Measurements from ENCODE around the gene GRB14.
"Not testable (repeated sequence)": the region's sequence is repeated elsewhere in the genome, so short reads cannot be mapped to it uniquely, and the experiment has no call there.

GRB14 gene

GRCh38 chr2:164474873-164475272, 146.4 kb downstream of the GRB14 start:
- DNase-seq = no peak

DNA sequence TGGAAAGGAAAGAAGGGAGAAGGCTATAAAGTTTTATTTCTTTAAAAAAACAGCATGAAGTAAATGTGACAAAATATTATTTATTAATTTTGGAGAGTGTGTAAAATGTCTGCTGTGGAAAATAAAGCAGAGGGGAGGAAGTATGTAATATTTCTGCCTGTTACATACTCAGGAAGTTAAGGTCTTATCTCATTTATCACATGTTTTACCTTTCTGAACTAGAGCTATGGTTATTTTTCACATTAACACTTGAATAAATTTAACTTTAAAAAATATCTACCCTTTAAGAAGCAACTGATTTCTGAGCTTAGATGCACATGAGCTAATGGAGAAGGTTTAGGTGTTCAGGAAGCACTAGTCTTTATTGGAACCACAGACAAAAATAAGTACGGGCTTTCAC, 148.3 kb downstream of the GRB14 start:
- DNase-seq = no peak

DNA sequence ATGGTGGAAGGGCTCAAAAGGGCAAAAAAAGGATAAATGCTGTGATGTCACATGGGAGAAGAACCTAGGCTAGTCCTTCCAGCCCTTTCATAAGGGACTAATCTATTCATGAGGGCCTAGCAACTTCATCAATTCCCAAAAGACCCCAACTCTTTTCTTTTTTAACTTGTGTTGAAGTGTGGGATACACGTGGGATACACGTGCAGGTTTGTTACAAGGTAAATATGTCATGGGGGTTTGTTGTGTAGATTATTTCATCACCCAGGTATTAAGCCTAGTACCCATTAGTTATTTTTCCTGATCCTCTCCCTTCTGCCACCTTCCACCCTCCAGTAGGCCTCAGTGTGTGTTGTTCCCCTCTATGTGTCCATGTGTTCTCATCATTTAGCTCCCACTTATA, 156.2 kb downstream of the GRB14 start:
- not testable (repeated sequence) for DNase-seq

DNA sequence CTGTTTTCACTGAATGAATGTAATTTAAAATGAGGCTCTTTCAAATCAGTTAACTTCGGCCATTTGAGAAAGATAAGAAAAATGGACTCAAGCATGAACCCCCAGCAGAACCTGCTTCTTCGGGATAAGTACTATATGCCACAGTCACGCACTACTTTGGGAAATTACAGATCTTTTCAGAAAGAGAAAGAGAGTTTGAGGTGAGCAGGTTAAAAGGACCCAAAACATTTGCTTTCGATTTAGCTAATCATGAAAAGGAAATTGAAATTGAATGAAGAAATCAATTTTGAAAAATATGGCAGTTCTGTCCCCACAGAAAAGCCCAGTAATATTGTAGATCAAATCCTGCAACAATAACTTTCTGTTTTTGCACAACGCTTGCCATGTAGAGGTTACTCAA, 156.9 kb downstream of the GRB14 start:
- DNase-seq = no peak

DNA sequence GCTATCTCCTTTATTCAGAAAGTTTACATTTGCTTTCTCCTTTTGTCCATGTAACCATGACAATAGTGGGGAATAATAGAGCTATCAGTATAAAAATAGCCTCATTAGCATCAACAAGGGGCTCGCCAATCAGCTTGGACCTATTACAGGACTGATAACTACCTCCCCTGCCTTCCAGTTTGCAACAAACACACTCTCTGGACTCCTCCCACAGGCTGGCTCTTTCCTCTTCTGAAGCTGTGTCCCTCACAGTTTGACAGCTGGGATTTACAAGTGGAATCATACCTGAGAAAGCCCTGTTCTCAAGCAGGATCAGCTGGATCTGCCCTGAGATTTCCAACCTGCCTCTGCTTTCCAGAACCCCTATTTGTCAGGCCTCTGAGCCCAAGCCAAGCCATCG, 162.5 kb downstream of the GRB14 start:
- DNase-seq = peak; percentile 50

DNA sequence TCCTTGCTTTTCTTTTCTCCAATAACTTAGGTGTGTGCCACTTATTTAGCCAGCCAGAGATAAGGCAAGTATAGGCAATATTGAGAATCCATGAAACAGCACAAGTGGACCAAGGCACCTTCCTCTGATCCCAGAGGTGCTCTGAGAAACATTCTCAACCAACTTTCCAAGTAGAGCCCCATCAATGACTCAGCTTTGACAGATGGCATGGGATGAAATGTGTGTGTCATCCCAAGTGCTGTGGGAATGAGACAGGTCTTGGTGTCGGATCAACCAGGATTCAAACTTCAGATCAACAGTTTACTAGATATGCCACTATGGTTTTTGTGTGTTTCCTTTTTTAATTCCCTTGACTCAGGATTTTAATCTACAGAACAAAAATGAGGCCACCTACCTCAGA, 164.0 kb downstream of the GRB14 start:
- DNase-seq = no peak

- peak; percentile 97 for DNase-seq
These were observed 164.7 kb downstream of the GRB14 start for GRCh38 chr2:164456619-164457018.

GRCh38 chr2:164453656-164454305, 167.5 kb downstream of the GRB14 start:
- no peak for DNase-seq

GRCh38 chr2:164450278-164450677, 171.0 kb downstream of the GRB14 start:
- no peak for DNase-seq

DNA sequence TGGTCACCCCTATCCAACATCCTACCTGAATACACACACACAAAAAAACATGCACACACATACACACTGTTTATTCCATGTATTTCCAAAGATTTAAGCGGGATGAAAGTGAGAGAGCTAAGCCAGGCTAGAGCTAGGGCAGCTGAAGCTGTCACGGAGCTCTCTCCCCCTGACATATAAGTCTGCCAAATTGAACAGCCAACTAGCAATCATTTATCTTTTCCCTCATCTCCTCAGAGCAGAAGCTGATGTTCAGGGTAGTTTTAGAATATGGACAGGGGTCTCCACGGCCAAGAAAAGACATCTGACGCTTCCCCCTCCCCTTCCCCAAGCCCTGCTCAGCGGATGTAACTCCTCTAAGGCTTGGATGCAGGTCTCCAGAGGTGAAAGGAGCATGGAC, 171.6 kb downstream of the GRB14 start:
- no peak for DNase-seq

DNA sequence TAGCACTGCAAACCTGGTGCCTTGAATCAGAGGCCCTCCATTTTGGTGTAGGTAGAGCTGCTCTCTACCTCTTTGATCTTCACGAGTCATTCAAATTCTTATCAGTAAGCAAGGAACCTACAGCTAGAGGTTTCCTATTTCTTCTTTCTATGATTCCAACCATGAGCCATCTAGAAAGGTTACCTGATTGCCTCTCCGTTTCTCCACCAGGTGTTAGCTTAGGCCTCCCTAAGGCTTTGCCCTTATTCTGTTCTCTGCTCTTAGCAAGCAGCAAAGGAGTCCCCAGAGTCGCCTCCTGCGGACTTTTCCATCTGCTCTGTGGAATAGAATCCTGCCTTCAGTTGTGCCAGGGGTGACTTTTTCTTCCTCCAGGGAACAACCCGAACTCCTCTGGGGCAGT, 173.6 kb downstream of the GRB14 start:
- no peak for DNase-seq
